ENCODE results near the gene LMO2. TPM values are rescaled to one million over a fixed set of nuclear protein-coding genes. Genes with fewer than 3 reads are reported as not detected.
A peak's percentile ranks its signal among the peaks of the same experiment; 100 is the strongest.

The LMO2 gene
- total RNA-seq, 2 donors from 2014 or later: 1.1 to 1.2 TPM

- DNase-seq: no peak
- H3K27ac Mint-ChIP-seq: no peak overlapping the region
- peaks cover 10% of the 10 kb centered on the region for H3K4me1 Mint-ChIP-seq
- peaks cover 1% of the 10 kb centered on the region for H3K27me3 Mint-ChIP-seq (ENCODE audit: insufficient read depth)
- Histone ChIP-seq H3K9ac (ENCODE audit: extremely low read depth, low read length, poor library complexity, severe bottlenecking) (no peak overlapping the region), H3K4me3 (ENCODE audit: low read length) (no peak overlapping the region), H3K36me3 (ENCODE audit: control insufficient read depth, insufficient read depth, low read length) (no peaks in the 10 kb centered on the region), H3K27me3 (ENCODE audit: control insufficient read depth, insufficient read depth, low read length, poor library complexity, severe bottlenecking) (no peaks in the 10 kb centered on the region), H3K27ac (ENCODE audit: low read depth, low read length) (no peak overlapping the region), H3K4me1 (ENCODE audit: control insufficient read depth, insufficient read depth, low read length) (no peaks in the 10 kb centered on the region), H3K9me3 (ENCODE audit: control insufficient read depth, low read length) (peaks cover 4% of the 10 kb centered on the region)
- peaks cover 12% of the 10 kb centered on the region for H3K9me3 Mint-ChIP-seq
- no peaks in the 10 kb centered on the region for H3K36me3 Mint-ChIP-seq (ENCODE audit: low read depth)
- whole genome bisulfite sequencing, 2 experiments (ENCODE audit: insufficient coverage in 1 of 2, insufficient read length in 1 of 2): 90% methylated on average over 2 of the region's 2 CpGs
- no peak for TF ChIP-seq CTCF (conservative IDR thresholded peaks at IDR 0.05)
- no peak overlapping the region for H3K4me3 Mint-ChIP-seq
These were observed 22.1 kb upstream of the LMO2 start for GRCh38 chr11:33913991-33914390.

- Mint-ChIP-seq H3K27me3 (ENCODE audit: insufficient read depth) (no peaks in the 10 kb centered on the region), H3K4me3 (no peak overlapping the region), H3K9me3 (peaks cover 12% of the 10 kb centered on the region), H3K27ac (peak overlapping the region; percentile 21), H3K4me1 (peaks cover 10% of the 10 kb centered on the region), H3K36me3 (ENCODE audit: low read depth) (no peaks in the 10 kb centered on the region)
- H3K4me1 ChIP-seq (ENCODE audit: control insufficient read depth, insufficient read depth, low read length): no peaks in the 10 kb centered on the region
- H3K9me3 ChIP-seq (ENCODE audit: control insufficient read depth, low read length): peaks cover 4% of the 10 kb centered on the region
- H3K9ac ChIP-seq (ENCODE audit: extremely low read depth, low read length, poor library complexity, severe bottlenecking): no peak overlapping the region
- H3K4me3 ChIP-seq (ENCODE audit: low read length): no peak overlapping the region
- H3K36me3 ChIP-seq (ENCODE audit: control insufficient read depth, insufficient read depth, low read length): no peaks in the 10 kb centered on the region
- H3K27me3 ChIP-seq (ENCODE audit: control insufficient read depth, insufficient read depth, low read length, poor library complexity, severe bottlenecking): no peaks in the 10 kb centered on the region
- TF ChIP-seq CTCF (conservative IDR thresholded peaks at IDR 0.05): no peak
- whole genome bisulfite sequencing, 2 experiments (ENCODE audit: insufficient coverage in 1 of 2, insufficient read length in 1 of 2): 58 to 81% methylated on average over 8 to 12 of the region's 12 CpGs
- DNase-seq: no peak
- peak overlapping the region; percentile 65 for H3K27ac ChIP-seq (ENCODE audit: low read depth, low read length)
These were observed 20.8 kb upstream of the LMO2 start for GRCh38 chr11:33912405-33913361.

- Mint-ChIP-seq H3K36me3 (ENCODE audit: low read depth) (no peaks in the 10 kb centered on the region), H3K27me3 (ENCODE audit: insufficient read depth) (no peaks in the 10 kb centered on the region), H3K27ac (no peak overlapping the region)
These were observed 19.1 kb upstream of the LMO2 start for GRCh38 chr11:33910958-33911339.

More at GRCh38 chr11:33910958-33911339, 19.1 kb upstream of the LMO2 start:
- H3K9me3 Mint-ChIP-seq: peaks cover 12% of the 10 kb centered on the region
- no peaks in the 10 kb centered on the region for H3K36me3 ChIP-seq (ENCODE audit: control insufficient read depth, insufficient read depth, low read length)
- no peak overlapping the region for H3K9ac ChIP-seq (ENCODE audit: extremely low read depth, low read length, poor library complexity, severe bottlenecking)
- TF ChIP-seq CTCF (conservative IDR thresholded peaks at IDR 0.05): no peak
- H3K27ac ChIP-seq (ENCODE audit: low read depth, low read length): no peak overlapping the region
- no peaks in the 10 kb centered on the region for H3K27me3 ChIP-seq (ENCODE audit: control insufficient read depth, insufficient read depth, low read length, poor library complexity, severe bottlenecking)
- no peaks in the 10 kb centered on the region for H3K4me1 ChIP-seq (ENCODE audit: control insufficient read depth, insufficient read depth, low read length)
- no peak overlapping the region for H3K4me3 ChIP-seq (ENCODE audit: low read length)
- no peak overlapping the region for H3K4me3 Mint-ChIP-seq
- peaks cover 16% of the 10 kb centered on the region for H3K4me1 Mint-ChIP-seq
- DNase-seq: no peak
- peaks cover 4% of the 10 kb centered on the region for H3K9me3 ChIP-seq (ENCODE audit: control insufficient read depth, low read length)
